ENCODE measurements around the gene DCST1. TPM values are rescaled to one million over a fixed set of nuclear protein-coding genes. Genes with fewer than 3 reads are reported as not detected.
"Not testable (repeated sequence)": the region's sequence is repeated elsewhere in the genome, so short reads cannot be mapped to it uniquely, and the experiment has no call there.

DCST1 gene
- total RNA-seq, 2 experiments from 2014 or later, result not detected

DNA sequence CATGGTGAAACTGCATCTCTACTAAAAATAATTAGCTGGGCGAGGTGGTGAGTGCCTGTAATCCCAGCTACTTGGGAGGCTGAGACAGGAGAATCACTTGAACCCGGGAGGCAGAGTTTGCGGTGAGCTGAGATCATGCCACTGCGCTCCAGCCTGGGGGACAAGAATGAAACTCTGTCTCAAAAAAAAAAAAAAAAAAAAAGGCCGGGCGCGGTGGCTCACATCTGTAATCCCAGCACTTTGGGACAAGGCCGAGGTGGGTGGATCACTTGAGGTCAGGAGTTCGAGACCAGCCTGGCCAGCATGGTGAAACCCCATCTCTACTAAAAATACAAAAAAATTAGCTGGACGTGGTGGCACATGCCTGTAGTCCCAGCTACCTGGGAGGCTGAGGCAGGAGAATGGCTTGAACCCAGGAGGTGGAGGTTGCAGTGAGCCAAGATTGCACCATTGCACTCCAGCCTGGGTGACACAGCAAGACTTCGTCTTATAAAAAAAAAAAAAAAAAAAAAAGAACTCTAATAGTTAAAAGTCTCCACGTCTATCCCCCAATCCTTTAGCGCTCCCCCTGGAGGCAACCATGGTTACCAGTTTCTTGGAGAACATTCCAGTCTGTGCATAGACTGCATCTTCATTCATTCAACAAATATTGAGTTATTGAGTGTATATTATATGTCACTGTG, 38.2 kb upstream of the DCST1 start:
- H3K27me3 Mint-ChIP-seq; H3K9me3 Mint-ChIP-seq (ENCODE audit: low read depth); H3K36me3 Mint-ChIP-seq (ENCODE audit: low read depth); ATAC-seq; H3K27ac Mint-ChIP-seq; POLR2A ChIA-PET; H3K4me3 Mint-ChIP-seq; intact Hi-C loops (cut with DNase I, micrococcal nuclease): not testable (repeated sequence)
- CTCF ChIA-PET, result interaction anchor here (0.6 to 8.6 kb wide), 9 partner anchors 12 to 57 kb away, joined by 3 to 82 read pairs (median 4); partner anchors contain the start of genes ADAM15 and FLAD1
- DNase-seq, result peak; percentile 36
- H3K4me1 Mint-ChIP-seq, result peaks cover 34% of the 10 kb centered on the region

GRCh38 chr1:154996966-154997701, 36.5 kb upstream of the DCST1 start:
- ChIA-PET POLR2A (interaction anchor here (0.5 to 0.8 kb wide), 3 partner anchors 11 to 29 kb away, joined by 3 to 6 read pairs (median 3); no protein-coding TSS in a partner anchor), CTCF (interaction anchor here (0.6 to 8.6 kb wide), 8 partner anchors 13 to 238 kb away, joined by 3 to 86 read pairs (median 4); partner anchors contain the start of gene FLAD1)
- Mint-ChIP-seq H3K36me3 (ENCODE audit: low read depth) (no peaks in the 10 kb centered on the region), H3K9me3 (ENCODE audit: low read depth) (no peaks in the 10 kb centered on the region), H3K4me3 (no peak overlapping the region), H3K4me1 (peaks cover 34% of the 10 kb centered on the region), H3K27ac (no peak overlapping the region), H3K27me3 (no peaks in the 10 kb centered on the region)
- peak; percentile 11 for DNase-seq
- ATAC-seq, result no peak
- intact Hi-C loops (cut with DNase I, micrococcal nuclease), result no loop called here

DNA sequence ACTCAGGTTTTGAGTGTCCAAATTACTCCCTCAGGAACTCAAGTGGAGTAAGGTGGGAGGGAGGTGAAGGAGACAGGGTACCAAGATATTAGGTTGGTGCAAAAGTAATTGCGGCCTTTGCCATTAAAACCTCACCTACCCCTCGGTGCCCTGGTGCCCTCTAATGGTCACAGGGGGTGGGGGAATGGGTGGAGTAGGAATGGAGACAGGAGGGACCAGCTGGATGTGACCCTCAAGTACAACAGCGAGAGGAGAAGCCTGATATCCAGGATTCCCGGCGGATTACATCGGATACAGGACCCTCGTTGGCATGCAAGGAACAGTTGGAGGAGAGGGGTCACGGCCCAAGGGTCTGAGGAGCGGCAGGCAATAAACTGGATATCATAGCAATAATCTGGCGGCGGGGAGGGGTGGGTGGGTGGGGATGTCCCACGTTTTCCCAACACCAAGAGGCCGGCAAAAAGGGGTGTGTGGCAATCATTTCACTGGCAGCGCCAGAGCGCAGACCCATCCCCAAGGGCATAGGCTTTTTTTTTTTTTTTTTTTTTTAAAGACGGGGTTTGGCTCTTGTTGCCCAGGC, 35.3 kb upstream of the DCST1 start:
- ATAC-seq, result no peak
- Mint-ChIP-seq H3K27me3 (no peaks in the 10 kb centered on the region), H3K36me3 (ENCODE audit: low read depth) (peaks cover under 1% of the 10 kb centered on the region), H3K4me3 (peak overlapping the region; percentile 36), H3K4me1 (peaks cover 34% of the 10 kb centered on the region), H3K27ac (peak overlapping the region; percentile 88), H3K9me3 (ENCODE audit: low read depth) (no peaks in the 10 kb centered on the region)
- DNase-seq, result no peak
- POLR2A ChIA-PET, result interaction anchor here (0.7 to 1.4 kb wide), 3 partner anchors 19 to 28 kb away, joined by 3 to 7 read pairs (median 5); partner anchors contain the start of gene SHC1
- CTCF ChIA-PET, result interaction anchor here (0.6 to 8.6 kb wide), 24 partner anchors 10 to 439 kb away, joined by 3 to 86 read pairs (median 7); partner anchors contain the start of genes CKS1B, FLAD1, PBXIP1 and PMVK
- intact Hi-C loops (cut with DNase I, micrococcal nuclease), result loop anchor here in 1 of 2 experiments (2.0 kb wide), 1 partner anchor 15 kb away; the partner anchor contains the start of gene FLAD1

GRCh38 chr1:154998818-154999570, 34.6 kb upstream of the DCST1 start:
- CTCF ChIA-PET, result interaction anchor here (0.6 to 8.6 kb wide), 32 partner anchors 10 to 439 kb away, joined by 3 to 86 read pairs (median 4); partner anchors contain the start of genes CKS1B, FLAD1, PBXIP1 and PMVK
- intact Hi-C loops (cut with DNase I, micrococcal nuclease), result loop anchor here (1.0 to 2.0 kb wide), 7 partner anchors 16 to 440 kb away; partner anchors contain the start of genes FLAD1 (in 2 of the 2), CKS1B (in 1 of the 2), PBXIP1 (in 1 of the 2) and PYGO2 (in 1 of the 2)
- H3K36me3 Mint-ChIP-seq (ENCODE audit: low read depth), result peaks cover 4% of the 10 kb centered on the region
- POLR2A ChIA-PET, result interaction anchor here (0.6 to 1.4 kb wide), 5 partner anchors 19 to 63 kb away, joined by 3 to 7 read pairs (median 3); partner anchors contain the start of genes PMVK and SHC1
- peak overlapping the region; percentile 96 for H3K4me3 Mint-ChIP-seq
- H3K27me3 Mint-ChIP-seq, result no peaks in the 10 kb centered on the region
- peaks cover 34% of the 10 kb centered on the region for H3K4me1 Mint-ChIP-seq
- peak overlapping the region; percentile 88 for H3K27ac Mint-ChIP-seq
- no peaks in the 10 kb centered on the region for H3K9me3 Mint-ChIP-seq (ENCODE audit: low read depth)
- peak; percentile 88 for DNase-seq
- ATAC-seq, result peak; percentile 7

- CTCF ChIA-PET, result interaction anchor here (0.6 to 8.6 kb wide), 28 partner anchors 8 to 440 kb away, joined by 3 to 86 read pairs (median 4); partner anchors contain the start of genes CKS1B, FLAD1, PBXIP1 and PMVK
- POLR2A ChIA-PET, result interaction anchor here (0.6 to 1.4 kb wide), 6 partner anchors 16 to 63 kb away, joined by 3 to 10 read pairs (median 5); partner anchors contain the start of genes FLAD1, PMVK and SHC1
Measured at GRCh38 chr1:154999571-155000410, 33.8 kb upstream of the DCST1 start.

GRCh38 chr1:155000411-155000725, 33.3 kb upstream of the DCST1 start:
- ATAC-seq, result no peak
- peaks cover 44% of the 10 kb centered on the region for H3K4me1 Mint-ChIP-seq
- H3K9me3 Mint-ChIP-seq (ENCODE audit: low read depth), result no peaks in the 10 kb centered on the region
- intact Hi-C loops (cut with DNase I, micrococcal nuclease), result loop anchor here (2.0 to 10.0 kb wide), 8 partner anchors 52 to 1504 kb away; partner anchors contain the start of genes ADAM15 (in 1 of the 2), ASH1L (in 1 of the 2), ATP8B2 (in 1 of the 2) and KRTCAP2 (in 1 of the 2)
- H3K27me3 Mint-ChIP-seq, result no peaks in the 10 kb centered on the region
- H3K27ac Mint-ChIP-seq, result peak overlapping the region; percentile 92
- peak overlapping the region; percentile 96 for H3K4me3 Mint-ChIP-seq
- ChIA-PET CTCF (interaction anchor here (1.1 to 8.6 kb wide), 10 partner anchors 15 to 61 kb away, joined by 3 to 86 read pairs (median 14); partner anchors contain the start of genes CKS1B, FLAD1, PBXIP1 and SHC1), POLR2A (interaction anchor here (1.0 to 1.2 kb wide), 2 partner anchors 17 to 25 kb away, joined by 5 to 10 read pairs; partner anchors contain the start of gene FLAD1)
- DNase-seq, result peak; percentile 71
- peaks cover 9% of the 10 kb centered on the region for H3K36me3 Mint-ChIP-seq (ENCODE audit: low read depth)

More at GRCh38 chr1:154999571-155000410, 33.8 kb upstream of the DCST1 start:
- Mint-ChIP-seq H3K9me3 (ENCODE audit: low read depth) (no peaks in the 10 kb centered on the region), H3K27me3 (no peaks in the 10 kb centered on the region), H3K4me3 (peak overlapping the region; percentile 96), H3K27ac (peak overlapping the region; percentile 92), H3K36me3 (ENCODE audit: low read depth) (peaks cover 9% of the 10 kb centered on the region), H3K4me1 (peaks cover 40% of the 10 kb centered on the region)
- DNase-seq, result peak; percentile 87
- ATAC-seq, result peak; percentile 2
- intact Hi-C loops (cut with DNase I, micrococcal nuclease), result loop anchor here (1.0 to 10.0 kb wide), 15 partner anchors 16 to 1505 kb away; partner anchors contain the start of genes FLAD1 (in 2 of the 2), ADAM15 (in 1 of the 2), ASH1L (in 1 of the 2) and ATP8B2 (in 1 of the 2)

DNA sequence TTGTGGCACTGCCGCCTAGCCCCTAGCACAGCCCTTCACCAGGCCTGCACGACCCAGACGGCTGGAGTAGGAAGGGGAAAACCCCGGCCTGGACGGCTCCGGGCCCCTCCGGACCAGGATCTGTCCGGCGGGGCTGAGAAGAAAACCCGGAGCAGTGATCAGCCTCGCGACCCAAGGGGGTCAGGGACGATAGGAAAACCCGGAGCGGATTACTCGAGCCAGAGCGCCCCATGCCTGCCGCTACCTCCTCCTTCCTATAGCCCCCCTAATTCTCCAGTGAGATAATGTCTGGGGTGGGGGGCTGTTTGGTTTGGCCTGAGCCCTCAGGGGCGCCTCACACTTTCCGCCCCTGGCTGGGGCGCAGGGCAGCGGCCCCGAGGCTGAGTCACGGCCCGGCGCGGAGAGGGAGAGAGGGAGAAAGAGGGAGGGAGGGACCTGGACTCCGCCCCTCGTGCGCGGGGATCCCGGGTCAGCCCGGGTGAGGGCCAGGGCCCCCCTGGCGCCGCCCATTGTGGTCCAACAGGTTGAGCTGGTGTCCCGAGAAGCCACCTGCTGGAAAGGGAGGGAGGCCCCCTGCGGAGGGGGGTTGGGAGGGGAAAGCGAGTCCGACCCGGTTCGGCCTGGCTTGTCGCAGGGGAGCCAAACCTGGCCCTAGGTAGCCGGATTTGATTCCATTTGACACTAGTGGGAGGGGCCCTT, 32.7 kb upstream of the DCST1 start:
- peak; percentile 43 for ATAC-seq
- CTCF ChIA-PET, result interaction anchor here (1.5 to 8.6 kb wide), 5 partner anchors 14 to 61 kb away, joined by 4 to 86 read pairs (median 15); partner anchors contain the start of gene FLAD1
- Mint-ChIP-seq H3K36me3 (ENCODE audit: low read depth) (peaks cover 9% of the 10 kb centered on the region), H3K4me1 (peaks cover 47% of the 10 kb centered on the region), H3K27me3 (no peaks in the 10 kb centered on the region), H3K9me3 (ENCODE audit: low read depth) (no peaks in the 10 kb centered on the region), H3K4me3 (peak overlapping the region; percentile 96), H3K27ac (peak overlapping the region; percentile 79)
- POLR2A ChIA-PET, result interaction anchor here (0.7 to 1.2 kb wide), 4 partner anchors 17 to 1105 kb away, joined by 3 to 10 read pairs (median 3); partner anchors contain the start of genes FLAD1 and SLC50A1
- peak; percentile 95 for DNase-seq
- intact Hi-C loops (cut with DNase I, micrococcal nuclease), result loop anchor here (1.0 to 10.0 kb wide), 12 partner anchors 50 to 1504 kb away; partner anchors contain the start of genes ADAM15 (in 2 of the 2), ASH1L (in 1 of the 2), ATP8B2 (in 1 of the 2) and KRTCAP2 (in 1 of the 2)

- DNase-seq (no peak), ATAC-seq (no peak)
- H3K9me3 Mint-ChIP-seq (ENCODE audit: low read depth), result no peaks in the 10 kb centered on the region
- H3K36me3 Mint-ChIP-seq (ENCODE audit: low read depth), result peaks cover 9% of the 10 kb centered on the region
- POLR2A ChIA-PET, result interaction anchor here (0.7 to 0.9 kb wide), 3 partner anchors 83 to 1105 kb away, joined by 3 read pairs; partner anchors contain the start of gene SLC50A1
- H3K27ac Mint-ChIP-seq, result peak overlapping the region; percentile 79
- intact Hi-C loops (cut with DNase I, micrococcal nuclease), result loop anchor here (1.0 to 10.0 kb wide), 12 partner anchors 50 to 1503 kb away; partner anchors contain the start of genes ADAM15 (in 2 of the 2), ASH1L (in 1 of the 2), ATP8B2 (in 1 of the 2) and KRTCAP2 (in 1 of the 2)
- no peaks in the 10 kb centered on the region for H3K27me3 Mint-ChIP-seq
- CTCF ChIA-PET, result interaction anchor here (2.8 to 8.0 kb wide), 2 partner anchors 14 to 41 kb away, joined by 15 to 86 read pairs; no protein-coding TSS in a partner anchor
- peaks cover 49% of the 10 kb centered on the region for H3K4me1 Mint-ChIP-seq
- peak overlapping the region; percentile 96 for H3K4me3 Mint-ChIP-seq
Measured at GRCh38 chr1:155001425-155001674, 32.3 kb upstream of the DCST1 start.

Data from activated CD4-positive, alpha-beta T cell treated with anti-CD3 and anti-CD28 coated beads for 36 hours (primary cell).